HG02588 (cell line): ENCODE data around the gene ABCC12.
A peak's percentile ranks its signal among the peaks of the same experiment; 100 is the strongest.
"Not testable (repeated sequence)": the region's sequence is repeated elsewhere in the genome, so short reads cannot be mapped to it uniquely, and the experiment has no call there.

Experiments
- ATAC-seq: cut with Tn5 transposase; IDR thresholded peaks from one replicate; pipeline ENCODE4 v1.9.1; 2021; ENCODE audit warnings: mild to moderate bottlenecking, moderate library complexity; ENCODE audit not compliant: unreplicated experiment

ABCC12 gene

DNA sequence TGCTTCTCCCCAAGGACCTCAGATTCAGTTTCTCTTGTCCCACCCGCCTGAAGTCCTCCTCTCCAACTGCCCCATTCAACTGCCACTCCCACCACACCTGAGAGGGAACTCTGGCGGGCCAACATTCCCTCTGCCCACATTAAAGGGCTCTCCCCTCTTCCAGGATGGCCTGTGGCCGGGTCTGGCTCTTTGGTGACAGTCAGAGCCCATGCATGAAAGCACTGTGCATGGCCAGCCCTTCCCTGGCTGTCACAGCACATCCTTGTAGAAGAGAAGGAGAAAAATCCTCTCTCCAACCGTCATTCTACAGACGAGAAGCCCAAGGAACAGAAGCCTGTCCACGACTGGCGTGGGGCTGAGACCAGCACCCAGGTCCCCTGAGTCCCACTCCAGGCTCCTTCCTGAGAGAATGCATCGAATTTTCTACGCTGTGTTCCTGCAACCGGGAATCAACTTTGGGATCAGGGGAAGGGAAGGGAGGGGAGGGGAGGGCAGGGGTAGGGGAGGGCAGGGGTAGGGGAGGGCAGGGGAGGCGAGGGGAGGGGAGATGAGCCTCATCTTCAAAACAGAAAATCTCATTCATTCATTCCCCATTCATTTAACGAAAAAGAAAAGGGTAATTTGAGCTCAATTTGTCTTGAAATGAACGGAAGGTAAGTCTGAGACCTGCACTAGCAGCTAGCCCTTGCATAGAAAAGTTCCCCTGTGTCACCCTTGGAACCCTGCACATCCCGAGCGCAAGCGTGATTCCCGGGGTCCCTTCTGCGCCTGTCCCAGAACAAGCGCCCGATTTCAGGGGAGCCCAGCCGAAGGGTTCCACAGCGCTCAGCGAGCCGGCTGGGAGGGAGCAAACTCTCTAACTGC, at the start of gene ABCC12:
TSS of gene ABCC12 (minus strand) at position 68 of the 864 bp plus-strand sequence. CDS start 9,569 bp downstream, outside the sequence.
- ATAC-seq, result no peak

DNA sequence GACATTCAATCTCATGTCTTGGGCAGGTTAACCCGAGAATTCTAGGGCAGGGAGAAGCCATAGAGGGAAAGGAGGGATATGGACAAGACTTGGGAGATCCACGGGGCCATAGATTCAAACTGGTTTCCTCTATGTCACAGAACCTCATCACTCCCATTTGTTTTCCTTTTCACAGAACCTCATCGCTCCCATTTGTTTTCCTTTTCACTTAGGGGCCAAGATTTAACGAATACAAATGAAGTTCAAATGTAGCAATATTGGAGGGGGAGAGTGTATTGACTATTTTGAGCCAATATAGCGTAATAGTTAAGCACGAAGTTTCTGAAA, 49.0 kb upstream of the ABCC12 start:
- no peak for ATAC-seq

GRCh38 chr16:48203974-48204824, 48.4 kb upstream of the ABCC12 start:
- no peak for ATAC-seq

GRCh38 chr16:48201515-48202201, 45.9 kb upstream of the ABCC12 start:
- ATAC-seq, result no peak

- ATAC-seq, result no peak
Observed at GRCh38 chr16:48197294-48197693, 41.5 kb upstream of the ABCC12 start.

GRCh38 chr16:48194828-48195556, 39.2 kb upstream of the ABCC12 start:
- no peak for ATAC-seq

GRCh38 chr16:48193846-48194245, 38.1 kb upstream of the ABCC12 start:
- ATAC-seq, result no peak

DNA sequence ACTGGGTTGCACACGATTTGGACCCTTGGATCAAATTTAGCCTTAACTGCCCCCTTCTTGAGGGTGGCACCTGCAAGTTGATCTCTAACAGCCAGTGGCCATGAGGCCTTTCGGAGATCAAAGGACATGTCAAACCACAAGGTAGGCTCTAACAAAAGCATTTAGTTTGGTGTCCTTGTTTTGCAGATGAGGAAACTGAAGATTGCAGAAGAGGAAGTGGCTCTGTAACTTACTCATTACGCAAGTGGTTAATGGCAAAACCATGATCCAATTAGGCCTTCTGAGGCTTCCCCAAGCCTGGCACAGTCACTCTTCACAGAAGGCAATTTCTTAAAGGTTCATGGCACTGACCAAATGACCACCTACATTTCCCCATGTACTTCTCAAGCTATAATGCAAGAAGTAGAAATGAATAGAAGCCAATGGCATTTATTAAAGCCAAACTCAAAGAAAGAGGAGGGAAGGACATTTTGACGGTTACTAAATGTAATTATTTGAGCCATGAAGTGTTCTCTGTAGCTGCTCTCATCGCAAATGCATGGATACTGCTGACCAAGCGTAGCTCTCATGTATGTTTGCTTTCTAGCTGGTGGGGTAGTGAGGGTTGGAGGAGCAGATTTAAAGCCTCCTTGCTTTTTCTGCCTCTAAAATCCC, 32.8 kb upstream of the ABCC12 start:
- peak; percentile 88 for ATAC-seq

DNA sequence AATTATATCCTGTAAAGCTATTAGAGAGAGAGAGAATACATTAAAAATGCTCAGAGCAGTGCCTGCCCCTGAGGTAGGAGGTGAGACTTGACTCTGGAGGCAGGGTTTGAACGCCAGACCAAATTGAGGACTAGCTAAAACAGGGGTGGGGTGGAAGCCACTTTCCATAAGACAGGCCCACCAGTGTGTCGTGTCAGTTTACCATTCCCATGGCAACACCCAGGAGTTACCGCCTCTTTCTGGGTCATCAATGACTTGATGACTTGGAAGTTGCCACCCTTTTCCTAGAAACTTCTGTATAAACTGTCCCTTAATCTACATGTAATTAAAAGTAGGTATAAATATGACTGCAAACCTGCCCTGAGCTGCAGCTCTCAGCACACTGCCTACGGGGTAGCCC, 32.0 kb upstream of the ABCC12 start:
- no peak for ATAC-seq

- ATAC-seq, result no peak
Observed at GRCh38 chr16:48184681-48185080, 28.9 kb upstream of the ABCC12 start.

- no peak for ATAC-seq
Observed at GRCh38 chr16:48182979-48183537, 27.3 kb upstream of the ABCC12 start.

DNA sequence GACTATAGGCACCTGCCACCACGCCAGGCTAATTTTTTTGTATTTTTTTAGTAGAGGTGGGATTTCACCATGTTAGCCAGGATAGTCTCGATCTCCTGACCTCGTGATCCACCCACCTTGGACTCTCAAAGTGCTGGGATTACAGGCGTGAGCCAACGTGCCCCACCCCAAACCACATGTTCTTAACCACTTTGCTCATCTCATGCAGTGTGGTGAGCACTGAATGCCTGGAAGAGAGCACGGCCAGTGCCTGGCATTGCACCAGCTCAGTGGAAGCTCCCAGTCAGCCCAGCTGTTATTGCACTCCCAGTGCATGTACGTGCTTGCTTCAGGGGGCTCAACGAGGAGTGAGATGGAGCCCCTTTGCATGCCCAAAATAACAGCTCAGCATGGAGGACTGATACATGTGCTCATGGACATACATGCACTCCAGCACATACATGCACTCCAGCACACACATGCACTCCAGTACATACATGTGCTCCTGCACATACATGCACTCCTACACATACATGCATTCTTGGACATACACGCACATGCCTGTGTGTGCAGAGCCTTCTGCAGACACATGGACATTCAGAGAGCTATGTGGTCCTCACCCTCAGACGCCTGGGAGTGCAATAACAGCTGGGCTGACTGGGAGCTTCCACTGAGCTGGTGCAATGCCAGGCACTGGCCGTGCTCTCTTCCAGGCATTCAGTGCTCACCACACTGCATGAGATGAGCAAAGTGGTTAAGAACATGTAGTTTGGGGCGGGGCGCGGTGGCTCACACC, 26.1 kb upstream of the ABCC12 start:
- ATAC-seq, result not testable (repeated sequence)

DNA sequence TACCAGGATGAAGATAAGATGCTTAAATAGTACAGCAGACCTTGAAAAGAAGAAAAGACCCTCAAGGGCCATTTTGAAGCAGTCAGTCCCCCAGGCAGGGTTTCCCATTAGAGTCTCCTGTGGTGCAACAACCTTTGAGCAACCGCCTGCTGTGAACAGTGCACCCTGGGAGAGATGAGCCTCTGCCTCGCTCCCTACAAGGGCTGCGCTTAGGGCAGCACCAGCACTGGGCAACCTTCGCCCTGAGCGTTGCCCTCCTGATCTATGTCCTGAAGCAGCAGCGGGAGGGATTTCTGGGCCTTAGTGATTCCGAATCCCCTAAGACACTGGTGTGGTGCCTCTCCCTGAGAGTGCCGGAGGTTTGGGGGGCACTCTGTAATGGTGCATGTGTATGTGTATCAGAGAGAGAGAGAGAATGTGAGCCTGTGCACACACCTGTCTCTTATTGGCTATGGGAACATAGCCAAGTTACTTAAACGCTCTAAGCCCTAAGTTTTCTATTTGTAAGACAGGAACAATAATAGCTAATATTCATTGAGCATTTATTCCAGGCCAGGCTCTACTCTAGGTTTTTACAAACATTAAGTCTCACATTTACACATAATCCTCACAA, 25.2 kb upstream of the ABCC12 start:
- no peak for ATAC-seq

GRCh38 chr16:48176635-48177408, 21.0 kb upstream of the ABCC12 start:
- no peak for ATAC-seq

GRCh38 chr16:48173889-48174288, 18.1 kb upstream of the ABCC12 start:
- no peak for ATAC-seq

DNA sequence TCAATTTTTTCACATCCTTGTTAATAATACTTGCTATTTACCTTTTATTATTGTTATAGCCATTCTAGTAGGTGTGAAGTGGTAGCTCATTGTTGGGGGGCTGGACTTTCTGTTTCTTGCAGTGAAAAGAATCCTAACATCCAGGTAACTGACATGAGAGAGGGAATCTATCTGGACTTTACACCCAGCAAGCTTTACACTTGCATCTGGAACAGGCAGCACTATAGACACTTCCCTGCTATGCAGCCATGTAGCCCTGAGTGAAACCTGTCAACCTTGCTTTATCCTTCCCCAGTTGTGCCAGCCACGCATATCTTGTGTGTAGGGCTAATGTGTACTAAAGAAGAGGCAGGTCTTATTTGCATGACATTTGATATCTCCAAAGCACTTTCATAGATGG, 16.9 kb upstream of the ABCC12 start:
- ATAC-seq, result no peak

DNA sequence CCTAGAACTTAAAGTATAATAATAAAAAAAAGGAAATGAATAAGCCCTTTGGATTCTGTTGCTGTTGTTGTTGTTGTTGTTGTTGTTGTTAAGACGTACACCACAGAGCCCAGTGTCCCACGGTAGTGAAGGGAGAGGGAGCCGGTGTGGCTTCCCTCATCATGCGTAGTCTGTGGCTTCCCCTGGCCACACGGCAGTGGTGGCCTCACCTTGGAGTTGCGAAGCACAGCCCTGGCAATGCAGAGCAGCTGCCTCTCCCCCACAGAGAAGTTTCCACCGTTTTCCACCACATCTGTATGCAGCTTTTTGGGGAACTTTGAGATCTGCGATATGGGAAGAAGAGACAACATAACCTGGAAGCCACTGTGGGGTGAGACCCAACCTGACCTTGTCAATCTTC, 14.1 kb upstream of the ABCC12 start:
- ATAC-seq, result no peak

- ATAC-seq, result no peak
Observed at GRCh38 chr16:48168075-48168474, 12.3 kb upstream of the ABCC12 start.
